Ascending aorta (tissue), 2 donors: Measurements from ENCODE around the gene RAB40B. TPM values are rescaled to one million over a fixed set of nuclear protein-coding genes. Genes with fewer than 3 reads are reported as not detected.

Experiments
- DNase-seq, 2 donors: peaks; one replicate each; pipeline ENCODE4 v3.0.0-alpha.2; 2019; ENCODE audit warnings: low spot score in 2 of 2
- H3K27ac ChIP-seq, 2 donors: fragments of 200-600 bp; sonication (generic); one replicate each; pipeline ENCODE4 v1.5.1; 2016 to 2017; ENCODE audit warnings: mild to moderate bottlenecking in 1 of 2
- H3K27me3 ChIP-seq: fragments of 200-600 bp; sonication (generic); one replicate; pipeline ENCODE4 v1.5.1; 2017
- H3K36me3 ChIP-seq, 2 donors: fragments of 200-600 bp; sonication (generic); one replicate each; pipeline ENCODE4 v1.5.1; 2016
- H3K4me1 ChIP-seq, 2 donors: fragments of 200-600 bp; sonication (generic); one replicate each; pipeline ENCODE4 v1.5.1; 2016 to 2017; ENCODE audit warnings: mild to moderate bottlenecking in 1 of 2
- H3K4me3 ChIP-seq, 2 donors: fragments of 200-600 bp; sonication (generic); one replicate each; pipeline ENCODE4 v1.5.1; 2016 to 2017; ENCODE audit warnings: mild to moderate bottlenecking in 1 of 2
- H3K9me3 ChIP-seq, 2 donors: fragments of 200-600 bp; sonication (generic); one replicate each; pipeline ENCODE4 v1.5.1; 2016
- intact Hi-C: fragments of 100-400 bp; cut with DNase I; formaldehyde crosslinking; loops from one replicate; pipeline ENCODE4 v1.15.1; 2023
- total RNA-seq: library from RNA; depleted of rRNA; stranded (reverse); fragments of >200 nt; gene quantifications from one replicate; pipeline ENCODE4 v1.1.0, GENCODE V29; 2016
- TF ChIP-seq, protein P1 (sequence below), 3 experiments: fragments of 200-600 bp in 2 of 3; fragments of 450-650 bp in 1 of 3; sonication (generic) in 2 of 3; IDR thresholded peaks; one replicate each; pipeline ENCODE4 v1.5.1; 2016 to 2019; ENCODE audit warnings: antibody characterized with exemption in 3 of 3, mild to moderate bottlenecking in 1 of 3, moderate library complexity in 1 of 3

Gene RAB40B
- total RNA-seq, 1 donor from 2014 or later = 9.4 TPM

DNA sequence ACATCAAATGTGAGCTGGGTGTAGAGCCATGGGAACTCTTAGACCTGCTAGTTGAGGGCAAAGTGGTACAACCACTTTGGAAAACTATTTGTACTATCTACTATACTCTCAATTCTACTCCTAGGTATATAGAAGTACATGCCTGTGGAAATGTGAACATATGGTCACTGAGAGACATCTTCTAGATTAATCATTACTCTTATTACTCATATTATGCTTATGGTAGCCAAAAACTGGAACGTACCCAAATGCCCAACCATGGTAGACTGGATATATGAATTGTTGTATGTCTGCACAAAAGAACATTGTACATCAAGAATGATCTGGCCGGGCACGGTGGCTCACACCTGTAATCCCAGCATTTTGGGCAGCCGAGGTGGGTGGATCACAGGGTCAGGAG is 53.0 kb downstream of the RAB40B start:
- Histone ChIP-seq H3K27me3 (no peaks in the 10 kb centered on the region), H3K9me3 (no peaks in the 10 kb centered on the region), H3K4me1 (peaks cover 6 to 20% of the 10 kb centered on the region in 2 donors), H3K4me3 (no peak overlapping the region), H3K36me3 (peaks cover 24 to 38% of the 10 kb centered on the region in 2 donors), H3K27ac (no peak overlapping the region)
- TF ChIP-seq, protein P1, sequence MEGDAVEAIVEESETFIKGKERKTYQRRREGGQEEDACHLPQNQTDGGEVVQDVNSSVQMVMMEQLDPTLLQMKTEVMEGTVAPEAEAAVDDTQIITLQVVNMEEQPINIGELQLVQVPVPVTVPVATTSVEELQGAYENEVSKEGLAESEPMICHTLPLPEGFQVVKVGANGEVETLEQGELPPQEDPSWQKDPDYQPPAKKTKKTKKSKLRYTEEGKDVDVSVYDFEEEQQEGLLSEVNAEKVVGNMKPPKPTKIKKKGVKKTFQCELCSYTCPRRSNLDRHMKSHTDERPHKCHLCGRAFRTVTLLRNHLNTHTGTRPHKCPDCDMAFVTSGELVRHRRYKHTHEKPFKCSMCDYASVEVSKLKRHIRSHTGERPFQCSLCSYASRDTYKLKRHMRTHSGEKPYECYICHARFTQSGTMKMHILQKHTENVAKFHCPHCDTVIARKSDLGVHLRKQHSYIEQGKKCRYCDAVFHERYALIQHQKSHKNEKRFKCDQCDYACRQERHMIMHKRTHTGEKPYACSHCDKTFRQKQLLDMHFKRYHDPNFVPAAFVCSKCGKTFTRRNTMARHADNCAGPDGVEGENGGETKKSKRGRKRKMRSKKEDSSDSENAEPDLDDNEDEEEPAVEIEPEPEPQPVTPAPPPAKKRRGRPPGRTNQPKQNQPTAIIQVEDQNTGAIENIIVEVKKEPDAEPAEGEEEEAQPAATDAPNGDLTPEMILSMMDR (IDR thresholded peaks at IDR 0.05) = no peak
- DNase-seq = no peak
- intact Hi-C loops = no loop called here

DNA sequence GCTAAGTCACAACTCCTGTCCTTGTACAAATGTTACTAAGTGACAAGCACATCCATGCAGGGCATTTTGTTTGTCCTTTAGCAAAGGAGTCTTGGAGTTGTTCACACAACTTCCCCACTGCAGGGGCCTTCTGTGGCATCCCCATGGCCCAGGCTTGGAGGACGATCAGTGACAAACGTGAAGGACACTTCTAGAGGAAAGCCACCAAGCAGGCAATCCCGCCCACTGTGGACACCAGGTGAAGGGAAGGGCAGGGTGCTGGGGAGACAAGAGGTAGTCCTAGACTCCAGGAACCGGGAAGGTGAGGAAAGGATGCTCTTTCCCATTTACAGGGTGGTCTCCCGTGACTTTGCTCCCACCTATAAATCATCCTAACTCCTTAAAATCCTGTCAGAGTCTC is 54.4 kb downstream of the RAB40B start:
- no peaks in the 10 kb centered on the region for H3K27me3 ChIP-seq
- intact Hi-C loops = no loop called here
- H3K36me3 ChIP-seq = peaks cover 30 to 50% of the 10 kb centered on the region in 2 donors
- H3K4me3 ChIP-seq = no peak overlapping the region
- no peak for DNase-seq
- H3K27ac ChIP-seq = no peak overlapping the region
- TF ChIP-seq, protein P1 (IDR thresholded peaks at IDR 0.05) = no peak
- peaks cover 6 to 20% of the 10 kb centered on the region in 2 donors for H3K4me1 ChIP-seq
- no peaks in the 10 kb centered on the region for H3K9me3 ChIP-seq

DNA sequence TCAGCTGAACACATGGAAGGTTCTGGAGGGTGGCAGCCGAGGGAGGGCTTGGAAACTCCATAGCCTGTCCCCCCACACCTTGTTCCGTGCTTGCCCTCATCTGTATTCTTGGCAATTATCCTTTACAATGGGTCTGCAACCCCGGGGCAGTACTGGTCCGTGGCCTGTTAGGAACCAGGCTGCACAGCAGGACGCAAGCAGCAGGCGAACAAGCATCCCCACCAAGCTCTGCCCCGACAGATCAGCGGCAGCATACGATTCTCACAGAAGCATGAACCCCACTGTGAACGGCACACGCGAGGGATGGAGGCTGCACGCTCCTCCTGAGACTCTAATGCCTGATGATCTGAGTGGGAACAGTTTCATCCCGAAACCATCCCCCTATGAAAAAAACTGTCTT is 56.5 kb downstream of the RAB40B start:
- no peak overlapping the region for H3K27ac ChIP-seq
- H3K27me3 ChIP-seq = no peaks in the 10 kb centered on the region
- intact Hi-C loops = no loop called here
- H3K4me3 ChIP-seq = no peak overlapping the region
- H3K36me3 ChIP-seq = peaks cover 30 to 56% of the 10 kb centered on the region in 2 donors
- H3K4me1 ChIP-seq = peaks cover 6 to 13% of the 10 kb centered on the region in 2 donors
- TF ChIP-seq, protein P1 (IDR thresholded peaks at IDR 0.05) = no peak
- no peak for DNase-seq
- no peaks in the 10 kb centered on the region for H3K9me3 ChIP-seq

DNA sequence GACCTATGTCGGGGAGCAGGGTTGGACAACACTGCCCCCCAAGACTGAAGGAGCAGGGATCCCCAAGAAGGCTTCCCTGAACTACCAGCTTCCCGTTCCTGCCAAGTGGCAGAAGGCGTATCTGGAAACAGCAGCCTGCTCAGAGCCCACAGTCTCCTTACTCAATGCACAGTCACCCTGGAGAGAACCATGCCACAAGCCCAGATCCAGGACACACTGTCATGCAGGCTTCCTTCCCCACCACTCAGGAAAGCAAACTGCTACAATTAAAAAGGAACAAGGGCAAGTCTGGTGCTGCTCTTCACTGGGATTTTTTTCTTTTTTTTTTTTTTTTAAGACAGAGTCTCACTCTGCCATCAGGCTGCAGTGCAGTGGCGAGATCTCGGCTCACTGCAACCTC is 58.5 kb downstream of the RAB40B start:
- no peak overlapping the region for H3K4me3 ChIP-seq
- DNase-seq = no peak
- TF ChIP-seq, protein P1 (IDR thresholded peaks at IDR 0.05) = no peak
- peaks cover 30 to 56% of the 10 kb centered on the region in 2 donors for H3K36me3 ChIP-seq
- no peaks in the 10 kb centered on the region for H3K4me1 ChIP-seq
- intact Hi-C loops = no loop called here
- no peak overlapping the region for H3K27ac ChIP-seq
- no peaks in the 10 kb centered on the region for H3K27me3 ChIP-seq
- H3K9me3 ChIP-seq = no peaks in the 10 kb centered on the region

DNA sequence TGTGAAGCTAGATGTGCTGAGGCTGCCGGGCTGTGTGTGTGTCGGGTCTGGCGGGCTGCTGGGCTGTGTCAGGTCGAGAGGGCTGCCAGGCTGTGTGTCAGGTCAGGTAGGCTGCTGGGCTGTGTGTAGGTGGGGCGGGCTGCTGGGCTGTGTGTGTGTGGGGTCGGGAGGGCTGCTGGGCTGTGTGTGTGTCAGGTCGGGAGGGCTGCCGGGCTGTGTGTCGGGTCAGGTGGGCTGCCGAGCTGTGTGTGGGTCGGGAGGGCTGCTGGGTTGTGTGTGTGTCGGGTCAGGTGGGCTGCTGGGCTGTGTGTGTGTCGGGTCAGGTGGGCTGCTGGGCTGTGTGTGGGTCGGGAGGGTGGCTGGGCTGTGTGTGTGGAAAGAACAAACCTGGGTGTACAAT is 58.9 kb downstream of the RAB40B start:
- Histone ChIP-seq H3K4me3 (no peak overlapping the region), H3K27ac (no peak overlapping the region), H3K4me1 (no peaks in the 10 kb centered on the region), H3K36me3 (peaks cover 30 to 56% of the 10 kb centered on the region in 2 donors), H3K9me3 (no peaks in the 10 kb centered on the region), H3K27me3 (no peaks in the 10 kb centered on the region)
- no peak for DNase-seq
- intact Hi-C loops = no loop called here
- TF ChIP-seq, protein P1 (IDR thresholded peaks at IDR 0.05) = no peak

DNA sequence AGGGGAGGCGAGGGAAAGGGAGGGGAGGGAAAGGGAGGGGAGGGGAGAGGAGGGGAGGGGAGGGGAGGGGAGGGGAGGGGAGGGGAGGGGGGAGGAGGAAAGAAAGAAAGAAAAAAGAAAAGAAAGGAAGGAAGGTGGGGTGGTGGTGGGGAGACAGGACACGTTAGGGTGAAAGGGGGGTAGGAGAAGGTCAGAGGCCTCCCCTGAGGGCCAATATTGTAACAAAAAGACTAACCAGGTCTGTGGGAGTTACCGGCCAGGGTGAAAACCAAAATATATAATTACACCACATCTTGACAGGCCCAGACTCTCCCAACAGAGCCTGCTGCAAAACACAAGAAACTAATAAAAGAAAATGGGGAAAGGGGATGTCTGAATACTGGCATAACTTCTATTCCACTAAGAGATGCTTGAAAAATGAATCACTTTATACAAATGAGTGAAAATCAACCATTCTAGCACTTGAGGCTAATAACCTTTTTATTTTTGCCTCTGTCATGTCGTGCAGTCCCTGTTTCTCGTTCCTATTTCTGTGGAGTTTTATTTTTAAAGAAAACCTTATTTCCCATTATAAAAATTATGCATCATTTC is 60.2 kb downstream of the RAB40B start:
- Histone ChIP-seq H3K36me3 (peaks cover 23 to 55% of the 10 kb centered on the region in 2 donors), H3K9me3 (no peaks in the 10 kb centered on the region), H3K4me1 (no peaks in the 10 kb centered on the region), H3K27me3 (no peaks in the 10 kb centered on the region), H3K4me3 (no peak overlapping the region), H3K27ac (no peak overlapping the region)
- TF ChIP-seq, protein P1 (IDR thresholded peaks at IDR 0.05) = no peak
- DNase-seq = no peak
- intact Hi-C loops = no loop called here
